Neural crest cell (in vitro differentiated cells): ENCODE data around the gene VCX3A. TPM values are rescaled to one million over a fixed set of nuclear protein-coding genes. Genes with fewer than 3 reads are reported as not detected.
"Not testable (repeated sequence)": the region's sequence is repeated elsewhere in the genome, so short reads cannot be mapped to it uniquely, and the experiment has no call there.

Source experiments
- DNase-seq: peaks from one replicate; pipeline ENCODE4 v3.0.0; 2021; ENCODE audit warnings: low read depth, mixed read lengths, low spot score
- H3K27ac Mint-ChIP-seq: one replicate; pipeline ENCODE4 v1.8.0; 2021; ENCODE audit warnings: mild to moderate bottlenecking, mixed read lengths; ENCODE audit not compliant: unreplicated experiment
- H3K27me3 Mint-ChIP-seq: 2 replicates; pipeline ENCODE4 v1.8.0; 2021; ENCODE audit warnings: low read depth, mild to moderate bottlenecking, mixed read lengths
- H3K36me3 Mint-ChIP-seq: 2 replicates; pipeline ENCODE4 v1.8.0; 2021; ENCODE audit warnings: low read depth, mild to moderate bottlenecking, mixed read lengths
- H3K4me1 Mint-ChIP-seq: 2 replicates; pipeline ENCODE4 v1.8.0; 2021; ENCODE audit warnings: mixed read lengths
- H3K4me3 Mint-ChIP-seq: one replicate; pipeline ENCODE4 v1.8.0; 2021; ENCODE audit warnings: mild to moderate bottlenecking, mixed read lengths
- H3K9me3 Mint-ChIP-seq: 2 replicates; pipeline ENCODE4 v1.8.0; 2021; ENCODE audit warnings: mixed read lengths
- CTCF ChIP-seq: fragments of 200-600 bp; sonication (generic); conservative IDR thresholded peaks from 2 replicates; pipeline ENCODE4 v1.5.0; 2021; ENCODE audit warnings: antibody characterized with exemption, mild to moderate bottlenecking
- long read RNA-seq: library from polyadenylated mRNA; unstranded; transcript quantifications from one replicate; pipeline ENCODE4 v2.0.0, GENCODE V29; 2020
- total RNA-seq: library from RNA; stranded (reverse); gene quantifications from 2 replicates; pipeline ENCODE4 v1.2.1, GENCODE V29; 2021

VCX3A gene
- total RNA-seq, result 0.58 and 0.68 TPM in 2 replicates
- long read RNA-seq, result 0 reads

- H3K27ac Mint-ChIP-seq, DNase-seq, H3K36me3 Mint-ChIP-seq, H3K4me3 Mint-ChIP-seq, H3K27me3 Mint-ChIP-seq, H3K9me3 Mint-ChIP-seq, H3K4me1 Mint-ChIP-seq: not testable (repeated sequence)
Observed at GRCh38 chrX:6535018-6535417, at the start of gene VCX3A. VCX3A (minus strand) TSS chrX:6535118; CDS start chrX:6534497, 621 bp downstream.

- Mint-ChIP-seq H3K36me3 (no peaks in the 10 kb centered on the region), H3K4me1 (peaks cover 11% of the 10 kb centered on the region)
- no peak for DNase-seq
Observed at GRCh38 chrX:6574762-6575161, 39.8 kb upstream of the VCX3A start.

GRCh38 chrX:6568031-6568430 lies 33.1 kb upstream of the VCX3A start:
- no peaks in the 10 kb centered on the region for H3K36me3 Mint-ChIP-seq
- H3K9me3 Mint-ChIP-seq, result peaks cover 2% of the 10 kb centered on the region
- DNase-seq, result no peak
- H3K27me3 Mint-ChIP-seq, result no peaks in the 10 kb centered on the region
- no peak overlapping the region for H3K4me3 Mint-ChIP-seq
- no peak for TF ChIP-seq CTCF
- H3K4me1 Mint-ChIP-seq, result peaks cover 11% of the 10 kb centered on the region
- H3K27ac Mint-ChIP-seq, result no peak overlapping the region

More at GRCh38 chrX:6574762-6575161, 39.8 kb upstream of the VCX3A start:
- TF ChIP-seq CTCF, result peak; percentile 51
- peaks cover 2% of the 10 kb centered on the region for H3K9me3 Mint-ChIP-seq
- no peak overlapping the region for H3K4me3 Mint-ChIP-seq
- H3K27ac Mint-ChIP-seq, result no peak overlapping the region
- H3K27me3 Mint-ChIP-seq, result no peaks in the 10 kb centered on the region

GRCh38 chrX:6558979-6559378 lies 24.1 kb upstream of the VCX3A start:
- H3K27me3 Mint-ChIP-seq, result no peaks in the 10 kb centered on the region
- no peak for TF ChIP-seq CTCF
- H3K4me1 Mint-ChIP-seq, result peaks cover 3% of the 10 kb centered on the region
- H3K4me3 Mint-ChIP-seq, result no peak overlapping the region
- H3K36me3 Mint-ChIP-seq, result peaks cover 3% of the 10 kb centered on the region
- H3K9me3 Mint-ChIP-seq, result peaks cover 13% of the 10 kb centered on the region
- no peak for DNase-seq
- no peak overlapping the region for H3K27ac Mint-ChIP-seq

GRCh38 chrX:6557690-6558089 lies 22.8 kb upstream of the VCX3A start:
- no peak for DNase-seq
- Mint-ChIP-seq H3K27me3 (no peaks in the 10 kb centered on the region), H3K4me3 (no peak overlapping the region), H3K27ac (no peak overlapping the region), H3K4me1 (peaks cover 3% of the 10 kb centered on the region), H3K36me3 (peaks cover 3% of the 10 kb centered on the region), H3K9me3 (peaks cover 10% of the 10 kb centered on the region)
- TF ChIP-seq CTCF, result no peak

- Mint-ChIP-seq H3K36me3 (peaks cover 3% of the 10 kb centered on the region), H3K27me3 (no peaks in the 10 kb centered on the region), H3K27ac (no peak overlapping the region), H3K4me1 (no peaks in the 10 kb centered on the region), H3K9me3 (peaks cover 11% of the 10 kb centered on the region), H3K4me3 (no peak overlapping the region)
- no peak for DNase-seq
- no peak for TF ChIP-seq CTCF
Observed at GRCh38 chrX:6550999-6551398, 16.1 kb upstream of the VCX3A start.
